GM12873 (cell line): ENCODE data around the gene FNTB.

Experiments
- CTCF ChIP-seq: IDR thresholded peaks from 2 replicates; pipeline ENCODE4 v1.5.1; 2012; ENCODE audit warnings: low read depth, mild to moderate bottlenecking, moderate library complexity, low read length, control low read depth; ENCODE audit not compliant: insufficient read depth; ENCODE audit errors: missing control alignments

Gene FNTB

GRCh38 chr14:64947710-64948611 lies 38.7 kb upstream of the FNTB start:
- no peak for TF ChIP-seq CTCF

- TF ChIP-seq CTCF, result no peak
These were observed 38.0 kb upstream of the FNTB start for GRCh38 chr14:64948612-64949210.

- TF ChIP-seq CTCF, result no peak
These were observed 35.8 kb upstream of the FNTB start for GRCh38 chr14:64950889-64951288.

GRCh38 chr14:64951291-64951690 lies 35.4 kb upstream of the FNTB start:
- no peak for TF ChIP-seq CTCF

GRCh38 chr14:64951724-64952123 lies 35.0 kb upstream of the FNTB start:
- TF ChIP-seq CTCF, result no peak

- TF ChIP-seq CTCF, result peak; percentile 49
These were observed 33.9 kb upstream of the FNTB start for GRCh38 chr14:64952598-64953309.

GRCh38 chr14:64953310-64953654 lies 33.4 kb upstream of the FNTB start:
- no peak for TF ChIP-seq CTCF
